ENCODE measurements around the gene PRDM1.

Gene PRDM1

DNA sequence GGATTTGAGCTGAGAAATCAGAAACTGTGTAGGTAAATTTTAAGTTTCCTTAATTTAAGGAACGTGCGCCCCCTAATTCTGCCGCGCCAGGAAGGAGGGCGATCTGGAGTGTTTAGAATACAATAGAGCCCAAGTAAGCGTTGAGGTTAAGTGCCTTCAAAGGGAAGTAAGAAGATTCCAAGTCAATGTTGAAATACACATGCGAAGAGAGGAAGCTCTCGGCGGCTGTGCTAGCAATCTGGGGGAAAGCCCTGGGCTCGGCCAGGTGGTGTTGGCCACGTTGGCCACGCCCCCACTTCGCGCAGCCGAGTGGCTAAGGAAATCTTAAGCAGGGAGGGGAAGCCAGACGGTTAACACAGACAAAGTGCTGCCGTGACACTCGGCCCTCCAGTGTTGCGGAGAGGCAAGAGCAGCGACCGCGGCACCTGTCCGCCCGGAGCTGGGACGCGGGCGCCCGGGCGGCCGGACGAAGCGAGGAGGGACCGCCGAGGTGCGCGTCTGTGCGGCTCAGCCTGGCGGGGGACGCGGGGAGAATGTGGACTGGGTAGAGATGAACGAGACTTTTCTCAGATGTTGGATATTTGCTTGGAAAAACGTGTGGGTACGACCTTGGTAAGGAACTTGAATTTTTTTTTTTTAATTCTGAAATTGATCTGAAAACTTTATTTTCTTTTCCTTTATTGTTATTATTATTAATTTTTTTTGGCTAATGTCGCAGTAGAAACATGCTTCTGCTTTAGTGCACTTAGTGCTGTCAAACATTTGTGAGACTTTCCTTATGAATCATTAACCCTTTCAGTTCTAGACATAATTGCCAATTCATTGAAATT is at the start of gene PRDM1:
Gene PRDM1 (plus strand): TSS at position 353 of the 830 bp plus-strand sequence. CDS start 218 bp downstream, at position 571.
- peak; percentile 45 to 64 for DNase-seq (ENCODE audit: low read depth in 2 of 2)

DNA sequence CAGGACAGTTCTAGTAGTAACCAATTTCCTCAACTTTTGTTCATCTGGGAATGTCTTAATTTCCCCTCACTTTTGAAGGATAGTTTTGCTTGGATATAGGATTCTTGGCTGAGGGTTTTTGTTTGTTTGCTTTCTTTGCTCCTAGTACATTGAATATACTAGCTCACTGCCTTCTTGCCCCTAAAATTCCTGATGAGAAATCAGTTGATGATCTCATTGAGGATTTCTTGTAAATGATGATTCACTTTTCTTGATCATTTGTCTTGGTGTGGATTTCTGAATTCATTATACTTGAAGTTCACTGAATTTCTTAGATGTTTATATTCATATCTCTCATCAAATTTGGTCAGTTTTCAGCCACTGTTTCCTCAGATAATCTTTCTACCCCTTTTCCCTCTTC is 49.1 kb upstream of the PRDM1 start:
- DNase-seq (ENCODE audit: low read depth in 2 of 2), result no peak

DNA sequence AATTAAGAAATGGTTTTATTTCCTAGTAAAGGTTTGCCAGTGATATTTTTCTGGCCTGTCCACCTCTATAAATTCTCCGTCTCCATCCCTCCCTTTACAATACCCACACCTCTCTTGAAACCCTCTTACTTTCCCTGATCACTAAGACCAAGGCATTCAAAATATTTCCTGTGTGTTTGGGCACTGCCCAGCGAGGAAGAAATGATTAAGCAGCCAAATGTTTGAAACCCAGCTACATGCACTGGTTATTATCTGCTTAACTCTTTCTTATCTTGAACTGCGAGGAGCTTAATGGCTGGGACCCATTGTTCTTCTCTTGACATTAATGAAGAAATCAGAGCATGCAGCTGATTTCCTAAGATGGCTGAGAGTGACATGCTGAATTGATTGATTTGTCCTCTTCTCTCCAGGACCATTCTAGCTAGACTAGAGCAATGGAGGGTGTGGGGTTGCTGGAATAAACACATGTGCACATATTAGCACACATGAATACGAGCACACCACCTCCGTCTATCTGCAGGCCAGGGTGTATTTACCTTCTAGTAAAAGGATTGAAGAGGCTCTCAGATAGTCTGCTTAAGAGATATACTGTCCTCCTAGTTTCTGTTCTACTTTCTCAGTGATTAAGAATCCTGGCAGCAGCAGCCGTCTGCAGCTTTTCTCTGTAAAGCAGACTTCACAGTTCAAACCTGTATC is 46.1 kb upstream of the PRDM1 start:
- DNase-seq (ENCODE audit: low read depth in 2 of 2), result no peak

DNA sequence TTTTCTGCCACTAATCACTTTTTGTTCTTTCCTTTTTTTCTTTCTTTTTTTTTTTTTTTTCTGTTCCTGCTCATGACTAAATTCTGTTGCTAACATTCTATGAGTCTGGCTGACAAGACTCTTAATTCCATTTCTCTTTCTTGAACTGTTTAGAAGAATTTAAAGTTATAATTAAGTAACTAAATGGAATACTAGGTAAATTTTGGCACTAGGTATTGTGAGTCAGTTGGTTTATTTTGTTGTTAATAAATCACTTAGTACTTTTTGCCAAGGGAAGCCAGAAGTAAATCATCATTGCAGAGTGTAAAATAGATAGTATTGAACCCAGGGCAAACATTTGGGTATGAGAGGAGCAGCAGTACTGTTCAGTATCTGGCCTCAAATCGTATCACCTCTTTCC is 42.0 kb upstream of the PRDM1 start:
- no peak for DNase-seq (ENCODE audit: low read depth in 2 of 2)

DNA sequence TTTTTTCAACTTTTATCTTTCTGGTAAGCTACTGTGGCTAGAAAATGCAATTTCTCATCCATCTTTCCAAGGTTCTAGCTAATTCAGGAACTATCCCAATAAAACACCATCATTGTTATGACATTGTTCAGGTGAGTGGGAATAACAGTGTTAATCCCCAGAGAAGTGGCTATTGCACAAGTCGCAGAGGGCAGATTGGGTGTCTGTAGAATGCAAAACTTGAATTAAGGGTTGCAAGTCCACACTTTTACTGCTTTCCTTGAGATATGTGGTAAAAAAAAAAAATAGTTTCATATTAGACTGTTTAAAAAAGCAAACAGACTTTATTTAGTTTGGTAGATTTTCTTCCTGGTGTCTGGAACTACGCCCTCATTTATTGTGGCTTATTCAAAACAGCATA is 41.1 kb upstream of the PRDM1 start:
- DNase-seq (ENCODE audit: low read depth in 2 of 2), result no peak

DNA sequence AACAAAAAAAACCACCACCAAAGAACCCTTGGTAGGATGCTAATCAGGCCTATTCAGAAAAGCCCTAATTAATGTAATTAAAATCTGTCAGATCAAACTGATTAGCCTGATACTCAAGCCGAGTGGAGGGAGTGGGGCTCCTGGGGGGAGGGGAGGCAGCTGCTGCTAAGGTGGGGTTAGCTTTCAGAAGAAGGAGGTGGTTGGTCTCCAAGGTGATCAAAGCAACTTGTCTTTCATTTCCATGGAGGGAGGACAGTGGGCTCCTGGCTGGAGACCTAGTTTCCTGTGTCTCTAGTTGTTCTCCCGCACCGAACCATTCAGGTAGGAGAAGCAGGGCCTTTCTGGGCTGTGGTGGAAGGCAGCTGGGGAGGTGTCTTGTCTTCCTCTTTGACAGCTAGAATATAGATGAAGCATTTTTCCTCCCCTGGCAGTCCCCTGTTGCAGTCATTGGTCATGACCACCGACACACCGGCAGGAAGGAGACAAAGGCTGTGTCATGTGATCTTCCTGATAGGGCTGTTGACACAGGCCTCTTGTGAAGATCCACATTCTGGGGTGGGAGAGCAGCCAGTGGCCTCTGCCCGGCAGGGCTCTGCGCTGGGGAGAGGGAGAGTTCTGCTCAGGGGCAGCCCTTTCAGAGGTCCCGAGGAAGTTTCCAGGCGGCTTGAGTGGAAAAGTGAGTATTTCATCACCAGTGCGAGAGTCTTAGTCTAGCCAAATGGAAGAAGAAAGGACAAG is 39.9 kb upstream of the PRDM1 start:
- no peak for DNase-seq (ENCODE audit: low read depth in 2 of 2)

DNA sequence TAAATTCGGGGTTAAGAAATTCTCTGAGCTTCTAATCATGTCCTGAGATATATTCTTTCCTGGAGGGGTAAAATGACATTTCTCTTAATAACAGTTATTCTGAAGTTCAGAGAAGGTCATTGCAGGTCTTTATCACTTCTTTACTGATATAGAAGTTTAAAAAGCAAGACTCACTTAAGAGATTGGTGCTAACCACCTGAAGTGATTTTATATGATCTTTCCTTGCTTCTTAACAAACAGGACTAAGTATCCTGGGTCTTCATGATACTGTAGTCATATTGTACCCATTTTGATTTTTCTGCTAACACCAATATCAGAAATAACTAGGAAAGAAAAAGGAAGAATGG is 39.3 kb upstream of the PRDM1 start:
- no peak for DNase-seq (ENCODE audit: low read depth in 2 of 2)

DNA sequence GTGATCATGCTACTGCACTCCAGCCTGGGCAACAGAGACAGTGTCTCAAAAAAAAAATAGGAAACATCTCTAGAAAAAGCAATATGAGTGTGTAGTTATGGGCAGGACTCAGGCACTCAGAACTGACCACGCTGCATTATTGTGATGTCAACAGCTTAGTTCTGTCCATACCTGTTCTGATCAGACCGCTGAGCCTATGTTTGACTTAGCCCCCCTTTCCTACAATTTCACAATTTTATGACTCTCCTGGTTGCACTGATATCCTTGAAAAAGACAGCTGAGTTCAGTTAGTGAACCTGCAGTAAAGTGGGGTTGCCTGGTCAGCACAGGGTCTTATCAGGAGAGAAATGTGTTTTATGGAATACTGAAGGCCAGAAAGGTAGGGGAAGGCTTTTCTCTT is 37.8 kb upstream of the PRDM1 start:
- no peak for DNase-seq (ENCODE audit: low read depth in 2 of 2)

DNA sequence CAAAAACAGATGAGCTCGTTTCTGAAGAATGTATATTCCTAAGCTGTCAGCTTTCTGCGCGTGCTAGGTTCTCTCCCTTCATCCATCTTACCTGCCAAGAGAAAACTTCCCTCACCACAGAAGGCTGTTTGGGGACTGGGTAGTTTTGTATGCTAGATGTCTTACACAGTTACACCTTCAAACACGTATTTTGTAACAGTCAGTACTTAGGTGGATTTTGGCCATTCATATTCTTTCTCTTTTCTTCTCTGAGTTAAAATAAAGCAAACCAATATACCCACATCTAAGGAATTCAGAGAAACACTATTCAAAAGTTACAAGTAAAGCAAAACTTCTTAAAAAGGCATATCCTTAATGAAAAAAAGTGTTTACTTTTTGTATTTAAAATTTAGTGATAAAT is 35.6 kb upstream of the PRDM1 start:
- DNase-seq (ENCODE audit: low read depth in 2 of 2), result no peak

DNA sequence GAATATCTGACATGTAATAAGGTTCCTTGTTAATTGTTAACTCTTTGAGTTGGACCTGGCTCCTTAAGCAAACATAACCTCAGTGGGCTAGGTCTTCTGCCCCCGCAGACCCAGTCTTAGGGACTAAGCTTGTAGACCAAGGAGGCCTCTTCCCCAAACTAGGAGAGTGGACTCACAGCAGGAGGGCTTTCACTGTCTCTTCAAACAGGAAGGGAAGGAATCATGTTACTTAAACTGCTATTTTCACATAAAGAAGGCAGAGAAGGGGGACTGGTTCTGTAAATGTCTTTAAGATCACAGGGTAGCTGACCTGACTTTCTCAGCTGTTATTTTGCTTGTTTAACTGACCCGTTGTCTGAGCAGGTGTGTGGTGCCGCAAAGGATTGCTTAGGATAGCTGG is 34.9 kb upstream of the PRDM1 start:
- no peak for DNase-seq (ENCODE audit: low read depth in 2 of 2)

DNA sequence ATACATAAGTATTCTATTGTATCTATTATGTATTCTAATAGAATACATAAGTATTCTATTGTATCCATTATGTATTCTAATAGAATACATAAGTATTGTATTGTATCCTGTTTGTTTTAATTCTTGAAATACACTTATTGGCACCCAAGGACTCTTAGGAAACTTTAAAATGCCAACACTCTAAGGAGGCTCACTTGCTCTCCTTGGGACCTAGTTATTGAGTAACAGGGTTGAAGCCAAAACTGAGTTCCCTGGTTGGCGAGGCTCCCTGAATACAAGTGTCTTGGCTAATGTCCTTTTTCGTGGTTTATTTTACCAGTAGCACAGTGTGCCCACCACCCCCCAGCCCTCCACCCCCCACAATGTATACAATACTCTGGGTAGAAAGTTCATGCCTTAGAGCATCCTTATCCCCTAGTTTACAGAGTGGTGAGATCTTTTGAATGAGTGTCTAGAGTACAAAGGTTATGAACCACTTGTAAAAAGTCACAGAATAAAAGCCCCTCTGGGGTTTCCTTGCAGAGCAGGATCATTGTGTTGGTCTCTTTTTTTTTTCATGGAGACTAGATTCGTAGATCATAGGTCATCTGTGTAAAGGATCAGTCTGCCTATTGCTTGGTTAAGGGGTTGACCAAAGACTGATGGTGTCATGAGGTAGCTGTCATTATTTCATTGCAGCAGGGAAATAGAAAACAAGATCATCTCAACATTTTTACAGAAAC is 32.5 kb upstream of the PRDM1 start:
- DNase-seq (ENCODE audit: low read depth in 2 of 2), result no peak

DNA sequence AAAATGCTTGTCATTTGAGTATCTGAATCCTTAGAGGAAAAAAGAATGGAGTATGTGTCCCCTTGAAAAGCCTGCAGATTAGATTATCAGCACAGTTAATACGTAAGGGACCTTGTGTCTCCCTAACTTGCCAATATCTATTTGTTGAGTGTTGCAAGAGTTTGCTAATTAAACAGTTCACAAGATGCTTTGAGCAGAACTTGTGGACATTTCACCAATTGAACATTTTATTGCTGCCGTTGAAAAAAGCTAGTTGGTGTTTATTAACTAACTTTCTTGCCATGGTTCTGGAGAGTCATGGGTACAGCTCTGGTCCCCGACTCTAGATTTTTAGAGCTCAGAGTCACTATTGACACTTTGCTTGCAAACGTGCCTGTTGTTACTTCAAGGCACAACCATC is 30.6 kb upstream of the PRDM1 start:
- no peak for DNase-seq (ENCODE audit: low read depth in 2 of 2)

DNA sequence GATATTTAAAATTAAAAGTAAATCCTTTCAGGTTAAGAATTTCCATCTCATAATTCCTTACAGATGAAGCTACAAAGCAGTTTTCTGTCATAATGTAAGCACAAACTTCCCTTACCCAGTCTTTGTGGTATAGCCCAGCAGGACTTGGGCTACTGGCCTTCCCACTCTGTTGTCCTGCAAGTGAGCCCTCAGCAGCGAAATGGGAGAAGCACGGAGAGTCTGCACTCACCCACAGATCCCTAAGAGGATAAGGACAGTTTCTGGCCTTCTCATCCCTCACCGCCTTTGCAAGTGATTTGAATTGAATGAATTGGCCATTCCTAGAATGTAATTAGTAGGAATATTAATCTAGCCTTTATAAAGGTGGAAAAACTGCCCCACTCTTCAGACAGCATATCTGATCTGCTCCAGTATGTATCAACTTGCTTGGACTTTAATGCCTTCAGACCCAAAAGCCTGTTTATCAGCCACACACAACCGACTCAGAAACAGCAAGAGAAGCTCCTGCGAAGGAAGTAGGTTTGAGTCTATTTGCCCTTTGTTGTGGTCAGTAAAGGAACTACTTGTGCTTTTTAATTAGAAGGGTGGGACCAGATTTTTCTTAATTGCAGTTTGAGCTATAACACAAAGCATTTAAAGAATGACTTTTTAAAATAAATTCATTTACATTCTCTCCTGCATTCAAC is 29.9 kb upstream of the PRDM1 start:
- no peak for DNase-seq (ENCODE audit: low read depth in 2 of 2)

DNA sequence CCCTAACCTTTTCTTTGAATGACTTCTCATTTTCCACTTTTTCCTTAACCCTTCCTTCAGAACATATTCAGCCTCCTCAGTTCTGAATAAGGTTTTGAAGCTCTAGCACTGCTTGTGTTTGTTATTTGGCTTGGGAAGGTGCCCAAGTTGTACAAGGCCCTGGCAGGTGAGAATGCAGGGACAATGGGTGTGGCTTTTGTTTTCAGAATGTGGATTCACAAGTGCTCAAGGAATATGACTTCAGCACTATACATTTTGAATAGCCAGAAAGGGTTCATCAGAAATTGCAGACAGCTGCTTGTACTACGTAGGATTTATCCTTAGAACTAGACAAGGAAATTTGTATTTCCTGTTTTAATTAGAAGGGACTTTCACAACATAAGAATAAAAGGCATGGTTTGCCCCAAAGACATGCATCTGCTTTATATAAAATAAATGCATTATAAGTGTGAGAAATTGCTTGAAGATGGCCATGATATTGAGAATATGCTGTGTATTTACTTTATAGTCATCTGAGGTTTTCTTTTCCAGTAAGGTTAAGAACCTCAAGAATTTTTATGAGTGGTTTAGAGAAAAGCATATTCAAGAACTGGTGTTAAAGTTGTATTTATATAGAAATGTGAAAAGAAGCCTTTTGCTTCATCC is 29.3 kb upstream of the PRDM1 start:
- DNase-seq (ENCODE audit: low read depth in 2 of 2), result no peak

DNA sequence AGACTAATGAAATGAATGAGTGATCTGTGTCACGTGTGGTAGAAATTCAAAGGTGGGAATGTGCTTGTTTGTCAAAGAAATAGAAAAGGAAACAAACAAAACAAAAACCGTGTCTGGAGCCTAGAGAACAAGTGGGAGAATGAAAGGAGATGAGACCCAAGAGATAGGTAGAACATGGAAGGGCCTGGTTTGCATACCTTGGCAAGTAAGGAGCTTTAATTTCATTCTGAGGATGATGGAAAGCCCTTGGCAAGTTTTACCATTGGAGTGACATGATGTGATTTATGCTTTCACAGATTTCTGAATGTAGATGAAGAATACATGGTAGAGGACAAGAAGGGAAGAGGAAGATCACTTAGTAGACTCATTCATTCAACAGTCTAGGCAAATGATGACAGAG is 26.8 kb upstream of the PRDM1 start:
- DNase-seq (ENCODE audit: low read depth in 2 of 2), result no peak

DNA sequence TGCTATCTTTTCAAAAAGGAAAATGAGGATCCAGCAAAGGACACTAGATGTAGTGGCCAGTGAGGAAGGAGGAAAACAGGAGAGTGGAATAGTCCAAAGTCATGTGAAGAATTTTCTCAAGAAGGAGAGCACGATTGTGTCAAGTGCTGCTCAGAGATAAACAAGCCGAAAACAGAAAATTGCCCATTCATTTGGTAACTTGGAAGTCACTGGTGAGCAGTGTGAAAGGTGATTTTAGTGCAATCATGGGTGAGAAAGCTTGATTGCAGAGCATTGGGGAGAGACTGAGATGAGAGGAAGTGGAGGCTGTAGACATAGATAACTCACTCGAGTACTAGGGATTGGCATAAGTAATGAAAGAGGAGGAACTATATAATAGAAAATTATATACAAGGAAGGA is 26.0 kb upstream of the PRDM1 start:
- no peak for DNase-seq (ENCODE audit: low read depth in 2 of 2)

DNA sequence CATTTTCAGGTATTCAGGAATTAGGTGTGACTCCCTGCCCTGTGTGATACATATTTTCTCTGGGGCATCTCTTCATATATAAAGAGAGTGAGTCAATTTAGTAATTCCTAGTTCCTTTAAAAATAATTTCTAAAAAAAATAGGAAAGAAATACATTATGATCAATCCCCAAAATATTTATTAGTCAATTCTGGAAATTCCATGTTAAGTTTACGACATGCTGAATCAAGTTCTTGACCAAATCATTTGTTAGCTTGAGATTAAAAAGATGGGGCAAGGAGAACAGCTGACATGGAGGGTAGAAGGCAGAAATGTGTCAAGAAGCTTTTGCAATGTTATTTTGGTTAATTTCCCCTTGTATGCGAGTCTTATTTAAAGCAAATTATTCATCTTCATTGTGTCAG is 22.7 kb upstream of the PRDM1 start:
- no peak for DNase-seq (ENCODE audit: low read depth in 2 of 2)

DNA sequence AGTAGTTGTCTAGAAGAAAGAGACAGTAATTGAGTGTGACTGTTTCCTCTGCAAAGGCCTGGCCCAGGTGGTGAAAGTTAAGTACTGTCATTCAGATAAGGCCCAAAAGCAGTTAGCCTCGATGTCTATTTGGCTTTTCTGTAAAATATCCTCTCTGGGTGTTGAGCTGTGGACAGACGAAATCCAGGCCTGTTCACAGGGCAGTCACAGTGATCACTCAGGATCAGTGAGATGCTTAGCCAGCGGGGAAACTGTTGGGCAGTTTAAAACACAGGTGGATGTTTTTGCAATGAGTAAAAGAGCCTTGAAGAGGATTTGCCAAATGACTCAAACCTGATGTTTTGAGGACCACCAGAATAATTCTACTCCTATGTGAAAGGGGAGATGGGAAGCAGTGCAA is 22.0 kb upstream of the PRDM1 start:
- no peak for DNase-seq (ENCODE audit: low read depth in 2 of 2)

DNA sequence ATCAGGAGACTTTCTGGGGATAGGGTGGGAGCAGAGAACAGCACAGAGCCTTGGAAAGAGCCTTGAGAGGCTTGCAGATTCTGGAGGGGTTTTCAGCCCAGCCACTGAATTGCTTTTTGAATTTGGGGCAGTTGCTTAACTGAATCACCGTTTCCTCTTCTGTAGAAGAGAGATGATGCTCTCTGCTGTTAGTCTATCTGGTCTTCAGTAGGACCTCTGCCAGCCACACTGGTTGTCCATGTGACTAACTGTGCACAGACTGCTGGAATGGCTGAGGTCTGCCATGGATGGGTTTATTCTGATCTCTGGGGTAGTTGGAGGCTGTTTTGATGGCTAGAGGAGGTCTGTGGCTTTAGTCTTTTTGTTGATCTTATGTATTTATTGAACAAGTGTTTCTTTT is 21.4 kb upstream of the PRDM1 start:
- DNase-seq (ENCODE audit: low read depth in 2 of 2), result no peak

DNA sequence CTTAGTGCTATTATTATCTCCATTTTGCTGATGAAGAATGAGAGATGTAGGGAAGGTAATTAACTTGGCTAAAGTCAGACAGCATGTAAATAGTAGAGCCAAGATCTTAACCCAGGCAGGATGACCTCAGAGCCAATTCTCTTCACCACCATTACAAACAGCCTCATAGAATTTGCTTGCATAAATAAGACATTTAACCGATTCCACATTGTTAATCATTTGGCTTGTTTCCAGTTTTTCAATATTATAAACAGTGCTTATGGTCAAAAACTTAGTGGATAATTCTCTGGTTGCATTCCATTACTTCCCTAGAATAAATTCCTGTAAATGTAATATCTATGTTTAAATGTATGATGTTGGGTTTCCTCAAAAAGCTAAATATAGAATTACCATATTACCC is 19.1 kb upstream of the PRDM1 start:
- no peak for DNase-seq (ENCODE audit: low read depth in 2 of 2)

DNA sequence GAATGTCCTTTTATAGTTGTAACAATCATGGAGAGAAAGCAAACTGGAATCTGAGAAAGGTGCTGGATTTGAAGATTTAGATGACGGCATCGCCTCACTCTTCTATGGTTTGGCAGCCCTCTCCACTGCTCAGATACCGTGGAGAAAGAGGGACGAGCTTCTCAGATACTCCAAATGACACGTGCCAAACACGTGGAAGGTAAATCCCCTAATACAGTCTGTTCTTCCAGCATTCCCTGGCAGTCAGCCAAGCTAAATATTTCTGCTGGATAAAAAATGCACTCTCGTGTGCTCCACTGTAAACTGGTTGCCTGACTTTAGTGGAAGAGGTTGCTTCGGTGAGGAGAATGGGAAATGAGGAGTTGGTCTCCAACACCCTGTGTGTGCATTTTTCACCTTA is 16.7 kb upstream of the PRDM1 start:
- DNase-seq (ENCODE audit: low read depth in 2 of 2), result no peak

Data from stimulated activated CD8-positive, alpha-beta memory T cell treated with anti-CD3 and anti-CD28 coated beads, Interleukin-2, amount 100 ng/mL, for 1 hour (primary cell).